ENCODE measurements around the gene DEPP1.

DEPP1 gene

DNA sequence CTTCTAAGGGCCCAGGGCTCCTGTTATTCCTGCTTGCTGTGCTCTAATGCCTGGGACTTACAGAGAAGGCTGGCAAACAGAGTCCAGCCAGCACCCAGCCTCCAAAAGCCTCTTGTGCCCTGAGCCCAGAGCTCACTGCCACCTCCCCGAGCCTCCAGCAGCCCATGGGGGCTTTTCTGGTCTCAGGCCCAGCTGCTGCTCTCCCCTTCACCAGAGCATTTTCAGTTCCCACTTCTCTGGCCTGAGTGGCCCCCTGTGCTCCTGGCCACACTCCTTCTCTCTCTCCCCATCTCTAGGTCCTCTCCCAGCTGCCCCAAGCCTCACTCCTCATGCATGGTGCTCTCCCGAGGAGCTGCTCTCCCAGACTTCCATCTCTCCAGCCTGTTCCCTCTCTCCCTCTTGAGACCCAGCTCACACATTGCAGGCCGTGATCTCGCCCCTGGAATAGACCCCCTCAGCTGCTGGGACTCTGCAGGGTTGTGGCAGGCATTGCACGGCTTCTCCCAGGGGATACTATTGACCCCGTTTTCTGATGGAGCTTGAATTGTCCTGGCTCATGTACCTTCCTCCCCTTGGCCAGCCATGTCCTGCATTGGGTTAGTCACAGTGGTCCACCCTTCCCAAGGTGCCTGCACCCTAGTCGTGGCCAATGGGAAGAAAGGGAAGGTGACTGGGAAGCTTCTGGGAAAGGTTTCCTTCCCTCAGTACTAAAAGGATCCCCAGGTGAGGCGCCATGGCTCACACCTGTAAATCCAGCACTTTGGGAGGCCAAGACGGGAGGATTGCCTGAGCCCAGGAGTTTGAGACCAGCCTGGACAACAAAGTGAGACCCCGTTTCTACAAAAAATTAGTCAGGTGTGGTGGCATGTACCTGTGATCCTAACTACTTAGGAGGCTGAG, 28.0 kb downstream of the DEPP1 start:
- DNase-seq: no peak

DNA sequence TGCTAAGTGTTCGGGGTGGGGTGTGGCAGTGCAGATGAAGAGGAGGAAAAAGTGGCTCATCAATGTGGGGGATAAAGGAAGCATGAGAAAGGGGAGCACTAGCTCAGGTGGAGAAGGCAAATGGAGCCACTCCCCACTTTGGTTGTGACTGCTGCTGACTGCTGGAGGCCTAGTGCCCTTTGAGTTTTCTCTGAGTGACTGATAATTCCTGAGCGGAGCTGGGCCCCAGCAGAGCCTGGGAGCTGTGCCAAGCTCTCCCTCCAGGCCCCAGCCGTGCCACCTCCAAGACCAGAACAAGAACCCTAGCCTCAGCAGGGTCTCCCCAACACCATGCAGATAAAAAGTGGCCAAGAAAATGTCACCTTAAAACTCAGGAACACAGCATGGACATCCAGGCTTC, 28.7 kb downstream of the DEPP1 start:
- DNase-seq: no peak

- no peak for DNase-seq
Observed at GRCh38 chr10:44949127-44949802, 29.3 kb downstream of the DEPP1 start.

DNA sequence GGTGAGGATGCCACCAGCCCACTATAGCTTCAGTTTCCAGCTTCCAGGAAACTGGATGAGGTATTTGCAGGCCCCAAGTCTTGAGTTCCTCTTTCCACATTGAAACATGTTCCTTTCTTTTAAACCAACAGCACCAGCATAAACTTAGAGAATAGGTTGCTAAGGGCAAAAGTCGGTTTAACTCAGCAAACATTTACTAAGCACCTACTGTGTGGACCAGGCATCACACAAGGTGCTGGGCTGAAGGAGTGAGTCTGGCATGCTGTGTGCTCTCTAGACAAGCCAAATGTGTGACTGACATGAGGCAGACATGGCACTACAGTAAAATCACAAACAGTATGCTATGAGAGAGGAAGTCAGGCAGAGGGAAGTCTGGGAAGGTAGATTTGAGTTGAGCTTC, 30.0 kb downstream of the DEPP1 start:
- no peak for DNase-seq

- DNase-seq: peak in 1 of 2 donors; percentile 62
Observed at GRCh38 chr10:44947371-44948152, 31.0 kb downstream of the DEPP1 start.

DNA sequence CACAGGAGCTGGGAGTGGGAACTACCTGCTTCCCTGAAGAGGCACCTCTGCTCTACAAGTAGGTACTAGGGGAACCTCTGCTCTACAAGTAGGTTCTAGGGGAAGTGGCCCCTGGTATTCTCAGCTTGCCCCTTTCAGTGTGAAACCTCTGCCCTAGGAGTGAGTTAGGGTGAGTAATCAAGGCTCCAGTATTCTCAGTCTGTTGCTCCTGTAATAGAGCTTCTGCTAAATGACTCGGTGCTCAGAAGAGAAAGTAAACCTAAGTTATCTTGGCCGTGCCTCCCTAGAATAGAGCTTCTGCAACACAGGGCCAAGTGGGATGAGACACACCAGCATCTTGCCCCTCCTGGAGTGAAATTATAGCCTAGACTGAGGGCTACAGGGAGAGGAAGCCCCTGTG, 32.4 kb downstream of the DEPP1 start:
- DNase-seq: no peak

- DNase-seq: no peak
Observed at GRCh38 chr10:44944354-44944753, 34.3 kb downstream of the DEPP1 start.

GRCh38 chr10:44939691-44940401, 38.8 kb downstream of the DEPP1 start:
- no peak for DNase-seq

DNA sequence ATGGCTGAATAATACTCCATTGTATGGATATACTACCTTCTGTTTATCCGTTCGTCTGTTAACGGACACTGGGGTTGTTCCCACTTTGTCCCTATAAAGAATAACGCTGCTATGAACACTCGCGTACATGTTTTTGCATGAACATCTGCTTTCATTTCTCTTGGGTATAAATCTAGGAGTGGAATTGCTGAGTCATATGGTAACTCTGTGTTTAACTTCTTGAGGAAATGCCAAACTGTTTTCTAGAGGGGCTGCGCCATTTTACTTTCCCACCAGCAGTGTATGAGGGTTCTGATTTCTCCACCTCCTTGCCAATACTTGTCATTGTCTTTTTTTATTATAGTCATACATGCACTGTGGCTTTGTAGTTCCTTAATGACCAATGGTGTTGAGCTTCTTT, 39.7 kb downstream of the DEPP1 start:
- DNase-seq: no peak

DNA sequence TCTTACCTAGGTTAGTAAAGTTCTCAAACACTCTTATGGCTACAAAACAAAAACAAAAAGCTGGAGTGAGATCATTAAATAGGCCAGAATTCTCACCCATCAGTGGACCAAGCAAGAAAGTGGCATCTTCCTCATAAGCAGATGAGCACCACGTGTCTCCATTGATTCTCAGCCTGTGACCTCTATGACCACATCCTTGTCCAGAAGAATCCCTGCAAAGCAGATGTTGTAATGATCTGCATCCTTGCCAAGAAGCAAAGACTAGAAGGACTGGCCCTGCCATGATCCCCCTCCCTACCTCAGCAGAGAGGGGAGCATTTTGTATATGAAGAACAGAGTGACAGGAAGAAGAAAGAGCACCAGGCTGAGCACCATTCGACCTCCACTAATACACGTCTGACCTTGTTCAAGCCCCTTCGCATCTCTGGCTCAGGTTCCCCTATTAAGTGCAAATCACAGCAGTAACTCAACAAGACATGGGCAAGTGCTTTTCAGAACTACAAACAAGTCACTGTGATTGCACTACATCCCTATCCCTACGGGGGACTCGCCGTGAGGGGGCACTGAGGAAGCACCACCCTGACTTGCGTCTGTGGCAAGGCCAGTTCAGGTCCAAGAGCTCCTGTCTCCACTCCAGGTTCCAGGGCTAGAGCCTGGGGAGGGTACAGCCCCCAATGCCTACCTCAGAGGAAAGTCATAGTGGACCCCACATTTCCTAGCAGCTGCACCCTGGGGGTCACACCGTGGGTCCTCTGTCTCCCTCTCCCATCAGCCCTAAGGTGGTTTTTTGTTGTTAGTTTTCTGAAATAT, 41.2 kb downstream of the DEPP1 start:
- DNase-seq: no peak

GRCh38 chr10:44936314-44936975, 42.2 kb downstream of the DEPP1 start:
- no peak for DNase-seq

- DNase-seq: no peak
Observed at GRCh38 chr10:44935966-44936295, 42.7 kb downstream of the DEPP1 start.

DNA sequence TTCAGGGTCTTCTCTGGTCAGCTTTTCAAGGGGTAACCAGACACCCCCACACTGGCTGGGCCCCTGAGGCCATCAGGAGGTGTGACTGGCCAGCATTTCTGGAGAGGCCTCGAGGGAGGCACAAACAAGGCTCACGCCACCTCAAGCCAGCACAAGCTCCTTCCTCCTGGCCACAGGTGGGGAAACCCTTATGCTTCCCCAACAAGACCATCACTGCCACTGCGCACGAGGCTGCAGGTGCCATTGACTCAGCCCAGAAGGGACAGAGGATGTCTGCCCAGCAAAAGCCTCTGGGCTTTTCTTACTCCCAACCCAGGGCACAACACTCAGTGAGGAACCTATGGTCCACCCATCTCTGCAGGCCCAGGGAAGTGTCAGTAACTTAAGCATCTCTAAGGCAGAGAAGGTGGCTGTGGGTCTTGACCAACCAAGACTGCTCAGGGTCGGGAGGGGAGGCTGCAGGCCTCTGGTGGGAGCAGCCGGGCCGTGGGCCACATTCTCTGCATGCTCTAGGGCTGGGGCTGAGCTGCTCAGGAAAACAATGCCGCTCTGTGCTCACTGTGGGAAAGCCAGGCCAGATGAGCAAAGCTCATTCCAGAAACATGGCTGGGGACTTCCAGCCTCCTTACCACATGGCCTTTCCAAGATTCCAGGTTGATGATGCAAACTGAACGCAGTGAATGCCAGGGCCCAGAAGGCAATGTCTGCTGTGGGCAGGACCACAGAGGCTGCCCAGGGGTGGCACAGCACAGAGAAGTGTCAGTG, 43.2 kb downstream of the DEPP1 start:
- DNase-seq: no peak

DNA sequence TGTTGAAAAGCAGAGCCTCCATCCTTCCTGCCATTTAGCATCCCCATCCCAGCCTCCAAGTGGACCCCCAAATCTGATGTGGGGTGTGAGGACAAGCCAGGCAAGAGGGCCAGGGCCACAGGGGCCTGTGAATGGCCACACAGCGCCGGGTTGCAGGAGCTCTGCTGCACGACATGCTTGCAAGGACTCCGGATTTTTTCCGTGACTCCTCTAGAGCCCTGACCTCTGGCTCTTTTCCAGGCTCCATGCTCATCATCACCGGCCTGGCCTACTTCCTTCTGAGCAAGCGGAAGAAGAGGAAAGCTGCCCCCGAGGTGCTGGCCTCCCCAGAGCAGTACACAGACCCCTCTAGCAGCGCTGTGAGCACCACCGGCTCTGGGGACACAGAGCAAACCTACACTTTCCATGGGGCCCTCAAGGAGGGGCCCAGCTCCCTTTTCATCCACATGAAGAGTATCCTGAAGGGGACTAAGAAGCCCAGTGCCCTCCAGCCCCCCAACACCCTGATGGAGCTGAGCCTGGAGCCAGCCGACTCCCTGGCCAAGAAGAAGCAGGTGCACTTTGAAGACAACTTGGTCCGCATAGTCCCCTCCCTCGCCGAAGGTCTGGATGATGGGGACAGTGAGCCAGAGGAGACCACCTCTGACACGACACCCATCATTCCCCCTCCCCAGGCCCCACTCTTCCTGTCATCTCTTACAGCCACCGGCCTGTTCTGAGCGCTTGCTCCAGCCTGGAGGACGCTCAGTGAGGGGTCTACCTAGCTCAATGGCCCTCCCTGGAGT, 44.0 kb downstream of the DEPP1 start:
- DNase-seq: no peak

- DNase-seq: no peak
Observed at GRCh38 chr10:44933451-44934321, 44.9 kb downstream of the DEPP1 start.

GRCh38 chr10:44932517-44933450, 45.8 kb downstream of the DEPP1 start:
- DNase-seq: peak; percentile 80 to 83

Measured in CD4-positive, alpha-beta T cell treated with Interferon alpha-2 for 1 hour (primary cell).